HCT116 (cell line): ENCODE results near the gene CNTNAP2.

Source experiments
- CEBPB ChIP-seq: IDR thresholded peaks from 2 replicates; pipeline ENCODE4 v1.6.1; 2012; ENCODE audit warnings: low read depth
- EZH2 ChIP-seq: fragments of 200-600 bp; sonication (generic); IDR thresholded peaks from 2 replicates; pipeline ENCODE4 v1.6.1; 2017; ENCODE audit warnings: antibody characterized with exemption, mixed run types
- POLR2A ChIP-seq: IDR thresholded peaks from 2 replicates; pipeline ENCODE4 v1.7.0; 2011; ENCODE audit warnings: borderline replicate concordance; ENCODE audit not compliant: insufficient read depth, insufficient read length; ENCODE audit errors: extremely low read depth
- RAD21 ChIP-seq: IDR thresholded peaks from 2 replicates; pipeline ENCODE4 v1.6.1; 2012; ENCODE audit warnings: low read depth, mild to moderate bottlenecking
- TF ChIP-seq, protein P1 (sequence below), 3 experiments: fragments of 200-600 bp in 1 of 3; sonication (generic) in 1 of 3; IDR thresholded peaks in 2 of 3; conservative IDR thresholded peaks in 1 of 3; 2 replicates each; pipeline ENCODE4 v1.5.1; 2012 to 2017; ENCODE audit warnings: low read depth in 2 of 3, low read length in 2 of 3, antibody characterized with exemption in 1 of 3, borderline replicate concordance in 1 of 3, control low read depth in 1 of 3, mild to moderate bottlenecking in 1 of 3, mixed read lengths in 1 of 3, mixed run types in 1 of 3, moderate library complexity in 1 of 3; ENCODE audit not compliant: insufficient read depth in 1 of 3

DNA sequence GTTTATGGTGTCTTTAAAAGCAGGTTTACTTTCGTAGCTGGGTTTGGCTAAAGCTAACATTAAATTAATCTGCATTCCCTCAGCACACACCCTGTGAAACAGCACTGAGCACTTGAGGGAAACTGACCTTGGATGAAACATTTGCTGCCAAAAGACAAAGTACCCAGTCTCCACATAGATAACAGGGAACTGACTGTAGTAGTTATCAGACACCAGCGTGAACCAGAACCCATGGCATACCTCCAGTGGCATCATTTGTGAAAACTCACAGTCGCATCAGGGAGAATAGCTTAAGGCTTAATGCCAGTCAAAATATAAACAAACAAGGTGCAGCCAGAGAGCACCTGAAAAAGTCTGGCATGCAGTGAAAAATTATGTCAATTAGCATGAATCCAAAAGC, 2116.2 kb downstream of the CNTNAP2 start:
- TF ChIP-seq, protein P1, sequence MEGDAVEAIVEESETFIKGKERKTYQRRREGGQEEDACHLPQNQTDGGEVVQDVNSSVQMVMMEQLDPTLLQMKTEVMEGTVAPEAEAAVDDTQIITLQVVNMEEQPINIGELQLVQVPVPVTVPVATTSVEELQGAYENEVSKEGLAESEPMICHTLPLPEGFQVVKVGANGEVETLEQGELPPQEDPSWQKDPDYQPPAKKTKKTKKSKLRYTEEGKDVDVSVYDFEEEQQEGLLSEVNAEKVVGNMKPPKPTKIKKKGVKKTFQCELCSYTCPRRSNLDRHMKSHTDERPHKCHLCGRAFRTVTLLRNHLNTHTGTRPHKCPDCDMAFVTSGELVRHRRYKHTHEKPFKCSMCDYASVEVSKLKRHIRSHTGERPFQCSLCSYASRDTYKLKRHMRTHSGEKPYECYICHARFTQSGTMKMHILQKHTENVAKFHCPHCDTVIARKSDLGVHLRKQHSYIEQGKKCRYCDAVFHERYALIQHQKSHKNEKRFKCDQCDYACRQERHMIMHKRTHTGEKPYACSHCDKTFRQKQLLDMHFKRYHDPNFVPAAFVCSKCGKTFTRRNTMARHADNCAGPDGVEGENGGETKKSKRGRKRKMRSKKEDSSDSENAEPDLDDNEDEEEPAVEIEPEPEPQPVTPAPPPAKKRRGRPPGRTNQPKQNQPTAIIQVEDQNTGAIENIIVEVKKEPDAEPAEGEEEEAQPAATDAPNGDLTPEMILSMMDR (IDR thresholded peaks at IDR 0.05 in 2 of 3, conservative IDR thresholded peaks at IDR 0.05 in 1 of 3; ENCODE audit: borderline replicate concordance in 1 of 3, insufficient read depth in 1 of 3, low read depth in 2 of 3, low read length in 2 of 3) = no peak
- TF ChIP-seq RAD21 (no peak), POLR2A (no peak), EZH2 (no peak), CEBPB (no peak)
